ENCODE measurements around the gene CASP10.

GRCh38 chr2:201261906-201262305, 79.0 kb downstream of the CASP10 start:
- TF ChIP-seq, protein P1, sequence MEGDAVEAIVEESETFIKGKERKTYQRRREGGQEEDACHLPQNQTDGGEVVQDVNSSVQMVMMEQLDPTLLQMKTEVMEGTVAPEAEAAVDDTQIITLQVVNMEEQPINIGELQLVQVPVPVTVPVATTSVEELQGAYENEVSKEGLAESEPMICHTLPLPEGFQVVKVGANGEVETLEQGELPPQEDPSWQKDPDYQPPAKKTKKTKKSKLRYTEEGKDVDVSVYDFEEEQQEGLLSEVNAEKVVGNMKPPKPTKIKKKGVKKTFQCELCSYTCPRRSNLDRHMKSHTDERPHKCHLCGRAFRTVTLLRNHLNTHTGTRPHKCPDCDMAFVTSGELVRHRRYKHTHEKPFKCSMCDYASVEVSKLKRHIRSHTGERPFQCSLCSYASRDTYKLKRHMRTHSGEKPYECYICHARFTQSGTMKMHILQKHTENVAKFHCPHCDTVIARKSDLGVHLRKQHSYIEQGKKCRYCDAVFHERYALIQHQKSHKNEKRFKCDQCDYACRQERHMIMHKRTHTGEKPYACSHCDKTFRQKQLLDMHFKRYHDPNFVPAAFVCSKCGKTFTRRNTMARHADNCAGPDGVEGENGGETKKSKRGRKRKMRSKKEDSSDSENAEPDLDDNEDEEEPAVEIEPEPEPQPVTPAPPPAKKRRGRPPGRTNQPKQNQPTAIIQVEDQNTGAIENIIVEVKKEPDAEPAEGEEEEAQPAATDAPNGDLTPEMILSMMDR (IDR thresholded peaks at IDR 0.05) = no peak
- TF ChIP-seq POLR2A (IDR thresholded peaks at IDR 0.05) = no peak
